B cell (primary cell): ENCODE results near the gene CCDC112. TPM values are rescaled to one million over a fixed set of nuclear protein-coding genes. Genes with fewer than 3 reads are reported as not detected.

Experiments used
- ATAC-seq: fragments of 200-7000 bp; cut with Tn5 transposase; one replicate; pipeline ENCODE4 v1.10.0; 2021; ENCODE audit warnings: low read depth, mild to moderate bottlenecking, moderate number of reproducible peaks, moderate library complexity
- CTCF ChIA-PET: fragments of 350-600 bp; sonication (Branson Sonifier 250); formaldehyde crosslinking; loops from one replicate; lab custom pipeline; 2021; ENCODE audit warnings: antibody characterized with exemption, inconsistent platforms; lab: Charles Lee
- POLR2A ChIA-PET: fragments of 350-600 bp; sonication (Branson Sonifier 250); formaldehyde crosslinking; loops from one replicate; lab custom pipeline; 2021; ENCODE audit warnings: antibody characterized with exemption; lab: Charles Lee
- DNase-seq: peaks from one replicate; pipeline ENCODE4 v3.0.0; 2013
- H2AFZ ChIP-seq: 2 replicates; pipeline ENCODE4 v1.6.1; 2012; ENCODE audit warnings: mild to moderate bottlenecking, low read depth, low read length; ENCODE audit not compliant: insufficient read depth, poor library complexity, severe bottlenecking
- H3K27ac ChIP-seq, 2 donors: 1 replicate in 1 of 2; 2 replicates in 1 of 2; pipeline ENCODE4 v1.5.1; 2012 to 2013; ENCODE audit warnings: low read length in 2 of 2, mild to moderate bottlenecking in 2 of 2, moderate library complexity in 1 of 2
- H3K27me3 ChIP-seq, 4 experiments: fragments of 200-600 bp in 1 of 4; sonication (generic) in 1 of 4; replicated peaks in 1 of 4; 1 replicate in 2 of 4; 2 replicates in 2 of 4; pipeline versions ENCODE4 v1.6.1 to v1.7.0; 2013 to 2016; ENCODE audit warnings: low read length in 3 of 4, mild to moderate bottlenecking in 2 of 4, mixed read lengths in 1 of 4, moderate library complexity in 1 of 4; ENCODE audit not compliant: insufficient read depth in 4 of 4, control insufficient read depth in 3 of 4; ENCODE audit errors: control extremely low read depth in 1 of 4
- H3K36me3 ChIP-seq, 2 experiments: replicated peaks in 1 of 2; 1 replicate in 1 of 2; 2 replicates in 1 of 2; pipeline versions ENCODE4 v1.6.1 to v1.7.1; 2013; ENCODE audit warnings: low read length in 1 of 2; ENCODE audit not compliant: insufficient read depth in 2 of 2, control insufficient read depth in 1 of 2; ENCODE audit errors: control extremely low read depth in 1 of 2, extremely low read depth in 1 of 2
- H3K4me1 ChIP-seq, 2 donors: fragments of 200-600 bp in 1 of 2; sonication (generic) in 1 of 2; 1 replicate in 1 of 2; 2 replicates in 1 of 2; pipeline versions ENCODE4 v1.5.1 to v1.6.1; 2013 to 2017; ENCODE audit warnings: low read length in 2 of 2; ENCODE audit not compliant: control insufficient read depth in 2 of 2, insufficient read depth in 2 of 2
- H3K4me2 ChIP-seq: replicated peaks from 2 replicates; pipeline ENCODE3; 2012; ENCODE audit warnings: mild to moderate bottlenecking, low read depth, low read length; ENCODE audit not compliant: poor library complexity, severe bottlenecking
- H3K4me3 ChIP-seq, 5 experiments: fragments of 200-600 bp in 1 of 5; sonication (generic) in 1 of 5; 1 replicate in 3 of 5; 2 replicates in 2 of 5; pipeline versions ENCODE4 v1.5.1 to v1.7.0; 2011 to 2016; ENCODE audit warnings: low read length in 4 of 5, mild to moderate bottlenecking in 4 of 5, low read depth in 2 of 5, control low read depth in 1 of 5, moderate library complexity in 1 of 5; ENCODE audit not compliant: insufficient read depth in 1 of 5; ENCODE audit errors: control extremely low read depth in 1 of 5, extremely low read depth in 1 of 5
- H3K79me2 ChIP-seq: fragments of 200-600 bp; sonication (generic); one replicate; pipeline ENCODE4 v1.6.0; 2016; ENCODE audit warnings: low read length; ENCODE audit not compliant: control insufficient read depth, insufficient read depth
- H3K9ac ChIP-seq: fragments of 200-600 bp; sonication (generic); 2 replicates; pipeline ENCODE4 v1.6.1; 2017; ENCODE audit warnings: mild to moderate bottlenecking, low read length, moderate library complexity
- H3K9me3 ChIP-seq, 3 donors: one replicate each; pipeline versions ENCODE4 v1.6.1 to v1.7.1; 2013; ENCODE audit warnings: low read length in 2 of 3; ENCODE audit not compliant: control insufficient read depth in 2 of 3, insufficient read depth in 1 of 3; ENCODE audit errors: control extremely low read depth in 1 of 3
- H4K20me1 ChIP-seq: 2 replicates; pipeline ENCODE4 v1.6.0; 2012; ENCODE audit warnings: mild to moderate bottlenecking, low read length; ENCODE audit not compliant: insufficient read depth, control insufficient read depth, poor library complexity, severe bottlenecking
- H3K27ac Mint-ChIP-seq: one replicate; pipeline ENCODE4 v1.8.0; 2021; ENCODE audit warnings: mixed read lengths
- H3K27me3 Mint-ChIP-seq: one replicate; pipeline ENCODE4 v1.8.0; 2021; ENCODE audit warnings: mixed read lengths
- H3K4me1 Mint-ChIP-seq: one replicate; pipeline ENCODE4 v1.8.0; 2021; ENCODE audit warnings: mixed read lengths
- H3K4me3 Mint-ChIP-seq: one replicate; pipeline ENCODE4 v1.8.0; 2021; ENCODE audit warnings: mixed read lengths
- H3K9me3 Mint-ChIP-seq: one replicate; pipeline ENCODE4 v1.8.0; 2022; ENCODE audit warnings: mixed read lengths; ENCODE audit not compliant: insufficient read depth
- EZH2 ChIP-seq: IDR thresholded peaks from 2 replicates; pipeline ENCODE4 v1.6.1; 2012; ENCODE audit warnings: borderline replicate concordance, low read depth, mild to moderate bottlenecking, moderate library complexity, low read length; ENCODE audit not compliant: insufficient read depth, poor library complexity, severe bottlenecking
- WGBS: methylation state at CpG from one replicate; pipeline ENCODE4 v1.1.5; 2013; ENCODE audit warnings: missing lambda C conversion rate; ENCODE audit not compliant: insufficient coverage; 5-methylcytosine and 5-hydroxymethylcytosine counted together
- intact Hi-C: fragments of 100-400 bp; cut with micrococcal nuclease; formaldehyde crosslinking; loops from one replicate; pipeline ENCODE4 v1.10.0; 2022
- polyA plus RNA-seq: library from polyadenylated mRNA; depleted of rRNA; stranded (reverse); fragments of >200 nt; gene quantifications from 2 replicates; pipeline ENCODE4 v1.2.3, GENCODE V29; 2012
- total RNA-seq, 2 donors: library from RNA; stranded (reverse); fragments of 120-200 nt in 1 of 2; gene quantifications; 1 replicate in 1 of 2; 2 replicates in 1 of 2; pipeline versions ENCODE4 v1.2.3 to v1.2.4, GENCODE V29; 2013 to 2022
- TF ChIP-seq, protein P1 (sequence below): fragments of 200-600 bp; IDR thresholded peaks from one replicate; pipeline ENCODE4 v1.8.0; 2022; ENCODE audit warnings: antibody characterized with exemption, mild to moderate bottlenecking

CCDC112 gene
- total and polyA plus RNA-seq, 2 donors (not counting 1 experiment from before 2014, with no cell fraction given): 3.7 to 9.6 TPM

- no CpG with 5 or more reads among the region's 1 CpG for WGBS
- DNase-seq (no peak), ATAC-seq (no peak)
- no peak overlapping the region for H3K4me3 Mint-ChIP-seq
- no peaks in the 10 kb centered on the region for H3K36me3 ChIP-seq
- H3K4me1 ChIP-seq: no peaks in the 10 kb centered on the region
- intact Hi-C loops: no loop called here
- no peaks in the 10 kb centered on the region for H4K20me1 ChIP-seq
- no peak overlapping the region for H3K4me3 ChIP-seq
- POLR2A ChIA-PET: no interaction called here
- H3K9ac ChIP-seq: no peak overlapping the region
- no peaks in the 10 kb centered on the region for H3K9me3 Mint-ChIP-seq
- H2AFZ ChIP-seq: no peak overlapping the region
- CTCF ChIA-PET: interaction anchor here (0.9 to 12.6 kb wide), 6 partner anchors 7 to 298 kb away, joined by 3 to 327 read pairs (median 4); partner anchors contain the start of genes CCDC112 and TICAM2
- peaks cover 0 to 5% (median 1%) of the 10 kb centered on the region in 4 experiments for H3K27me3 ChIP-seq
- no peak overlapping the region for H3K27ac ChIP-seq
- H3K79me2 ChIP-seq: no peaks in the 10 kb centered on the region
- H3K4me1 Mint-ChIP-seq: no peaks in the 10 kb centered on the region
- H3K9me3 ChIP-seq: no peaks in the 10 kb centered on the region
- peaks cover 7% of the 10 kb centered on the region for H3K27me3 Mint-ChIP-seq
- TF ChIP-seq, protein P1, sequence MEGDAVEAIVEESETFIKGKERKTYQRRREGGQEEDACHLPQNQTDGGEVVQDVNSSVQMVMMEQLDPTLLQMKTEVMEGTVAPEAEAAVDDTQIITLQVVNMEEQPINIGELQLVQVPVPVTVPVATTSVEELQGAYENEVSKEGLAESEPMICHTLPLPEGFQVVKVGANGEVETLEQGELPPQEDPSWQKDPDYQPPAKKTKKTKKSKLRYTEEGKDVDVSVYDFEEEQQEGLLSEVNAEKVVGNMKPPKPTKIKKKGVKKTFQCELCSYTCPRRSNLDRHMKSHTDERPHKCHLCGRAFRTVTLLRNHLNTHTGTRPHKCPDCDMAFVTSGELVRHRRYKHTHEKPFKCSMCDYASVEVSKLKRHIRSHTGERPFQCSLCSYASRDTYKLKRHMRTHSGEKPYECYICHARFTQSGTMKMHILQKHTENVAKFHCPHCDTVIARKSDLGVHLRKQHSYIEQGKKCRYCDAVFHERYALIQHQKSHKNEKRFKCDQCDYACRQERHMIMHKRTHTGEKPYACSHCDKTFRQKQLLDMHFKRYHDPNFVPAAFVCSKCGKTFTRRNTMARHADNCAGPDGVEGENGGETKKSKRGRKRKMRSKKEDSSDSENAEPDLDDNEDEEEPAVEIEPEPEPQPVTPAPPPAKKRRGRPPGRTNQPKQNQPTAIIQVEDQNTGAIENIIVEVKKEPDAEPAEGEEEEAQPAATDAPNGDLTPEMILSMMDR: no peak
- no peak for TF ChIP-seq EZH2
- no peak overlapping the region for H3K27ac Mint-ChIP-seq
- H3K4me2 ChIP-seq: no peak overlapping the region
These were observed 8.0 kb upstream of the CCDC112 start for GRCh38 chr5:115304496-115304895.

DNA sequence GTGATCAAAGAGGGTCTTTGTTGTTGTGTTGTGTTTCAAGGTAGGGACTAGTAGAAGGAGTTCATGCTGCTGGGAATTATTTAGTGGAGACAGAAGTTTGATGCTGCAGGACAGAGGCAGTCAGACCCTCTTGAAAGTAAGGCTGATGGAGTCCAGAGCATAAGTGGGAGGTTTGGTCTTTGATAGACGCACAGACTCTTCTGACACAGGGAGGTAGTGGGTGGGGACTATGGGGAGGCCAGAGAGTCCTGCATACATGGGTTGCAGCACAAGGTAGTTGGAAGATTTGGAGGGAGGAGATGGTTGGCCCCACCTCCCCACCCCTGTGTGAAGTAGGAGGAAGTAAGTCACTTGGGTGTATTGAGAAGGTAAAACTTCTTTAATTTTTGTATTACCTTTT is 2.4 kb upstream of the CCDC112 start:
- Histone ChIP-seq H3K4me1 (peaks cover 7 to 13% of the 10 kb centered on the region in 2 donors), H4K20me1 (no peaks in the 10 kb centered on the region), H3K9ac (no peak overlapping the region), H3K27me3 (no peaks in the 10 kb centered on the region), H3K4me3 (no peak overlapping the region), H3K79me2 (peaks cover 21% of the 10 kb centered on the region), H3K4me2 (no peak overlapping the region), H2AFZ (peak overlapping the region; percentile 1), H3K27ac (no peak overlapping the region), H3K9me3 (no peaks in the 10 kb centered on the region), H3K36me3 (no peaks in the 10 kb centered on the region)
- Mint-ChIP-seq H3K27ac (no peak overlapping the region), H3K4me1 (peaks cover 16% of the 10 kb centered on the region), H3K27me3 (peaks cover 3% of the 10 kb centered on the region), H3K9me3 (no peaks in the 10 kb centered on the region), H3K4me3 (no peak overlapping the region)
- DNase-seq (no peak), ATAC-seq (no peak)
- WGBS: 92% methylated on average over 1 of the region's 1 CpG
- intact Hi-C loops: loop anchor here (5.0 kb wide), 1 partner anchor 543 kb away; the partner anchor contains the start of genes AP3S1 and ATG12
- POLR2A ChIA-PET: no interaction called here
- TF ChIP-seq, protein P1: no peak
- no peak for TF ChIP-seq EZH2
- CTCF ChIA-PET: interaction anchor here (4.2 kb wide), 1 partner anchor 11 kb away, joined by 28 read pairs; no protein-coding TSS in a partner anchor
